K562 (cell line): Measurements from ENCODE around the gene ABCA1. TPM values are rescaled to one million over a fixed set of nuclear protein-coding genes. Genes with fewer than 3 reads are reported as not detected.

Source experiments
- ATF6 ChIP-seq: sonication (generic); formaldehyde crosslinking; IDR thresholded peaks from 2 replicates; pipeline ENCODE4 v1.4.0; 2020; ENCODE audit warnings: mild to moderate bottlenecking, missing genetic modification reagents
- CREBBP ChIP-seq: IDR thresholded peaks from one replicate; pipeline ENCODE4 v1.6.1; 2012; ENCODE audit warnings: low read depth, mild to moderate bottlenecking, control low read depth, inconsistent platforms, low read length
- CXXC5 ChIP-seq: fragments of 250-450 bp; sonication (Bioruptor Pico); IDR thresholded peaks from 2 replicates; pipeline ENCODE4 v1.8.0; 2022; ENCODE audit warnings: inconsistent platforms, mild to moderate bottlenecking, moderate library complexity
- FOSL1 ChIP-seq: fragments of 200-800 bp; sonication (Bioruptor generic); conservative IDR thresholded peaks from 2 replicates; pipeline ENCODE4 v1.6.1; 2016; ENCODE audit warnings: missing genetic modification characterization, missing compliant biosample characterization
- GABPA ChIP-seq: fragments of 200-800 bp; sonication (Bioruptor generic); conservative IDR thresholded peaks from 2 replicates; pipeline ENCODE4 v1.6.1; 2016; ENCODE audit warnings: low read depth, missing genetic modification characterization, missing compliant biosample characterization
- KDM4B ChIP-seq, 2 experiments: fragments of 450-650 bp in 1 of 2; sonication (generic) in 1 of 2; IDR thresholded peaks; 2 replicates each; pipeline ENCODE4 v1.6.1; 2016 to 2017; ENCODE audit warnings: borderline replicate concordance in 2 of 2, antibody characterized with exemption in 1 of 2, low read depth in 1 of 2, mild to moderate bottlenecking in 1 of 2
- KLF10 ChIP-seq: fragments of 250-450 bp; sonication (Bioruptor Pico); IDR thresholded peaks from 2 replicates; pipeline ENCODE4 v1.6.1; 2021; ENCODE audit warnings: matching md5 sums
- MCM7 ChIP-seq, 2 experiments: fragments of 450-650 bp; IDR thresholded peaks; 2 replicates each; pipeline ENCODE4 v1.6.1; 2016 to 2018
- MIER1 ChIP-seq: fragments of 450-650 bp; IDR thresholded peaks from 2 replicates; pipeline ENCODE4 v1.6.1; 2016; ENCODE audit warnings: antibody characterized with exemption, mild to moderate bottlenecking, low read depth
- NFRKB ChIP-seq: fragments of 450-650 bp; IDR thresholded peaks from 2 replicates; pipeline ENCODE4 v1.6.1; 2016; ENCODE audit warnings: low read depth
- NFYB ChIP-seq: IDR thresholded peaks from 2 replicates; pipeline ENCODE4 v1.6.1; 2011; ENCODE audit warnings: mild to moderate bottlenecking, moderate library complexity; ENCODE audit not compliant: insufficient read length; ENCODE audit errors: extremely low read depth
- NR3C1 ChIP-seq: sonication (generic); formaldehyde crosslinking; IDR thresholded peaks from 2 replicates; pipeline ENCODE4 v1.8.1; 2022; ENCODE audit warnings: missing genetic modification reagents
- PHB ChIP-seq: fragments of 250-450 bp; sonication (Bioruptor Pico); IDR thresholded peaks from 2 replicates; pipeline ENCODE4 v1.5.0; 2021
- PPARD ChIP-seq: fragments of 250-450 bp; sonication (Bioruptor Pico); IDR thresholded peaks from 2 replicates; pipeline ENCODE4 v1.8.0; 2022; ENCODE audit warnings: inconsistent platforms, mild to moderate bottlenecking, moderate library complexity
- RBM22 ChIP-seq: fragments of 200-400 bp; formaldehyde crosslinking; IDR thresholded peaks from 2 replicates; pipeline ENCODE4 v1.6.1; 2018; ENCODE audit warnings: low read length, low read depth; ENCODE audit not compliant: poor library complexity, severe bottlenecking
- RCOR1 ChIP-seq, 2 experiments: IDR thresholded peaks; 2 replicates each; pipeline ENCODE4 v1.6.1; 2012; ENCODE audit warnings: low read depth in 2 of 2, low read length in 2 of 2, borderline replicate concordance in 1 of 2, improper control_type of control experiment in 1 of 2
- SMAD2 ChIP-seq: fragments of 150-350 bp; IDR thresholded peaks from 2 replicates; pipeline ENCODE4 v1.6.1; 2014; ENCODE audit warnings: low read depth, mild to moderate bottlenecking, low read length
- TRIM24 ChIP-seq, 2 experiments: fragments of 450-650 bp; IDR thresholded peaks; 2 replicates each; pipeline ENCODE4 v1.6.1; 2016
- U2AF2 ChIP-seq: fragments of 200-400 bp; formaldehyde crosslinking; optimal IDR thresholded peaks from 2 replicates; pipeline ENCODE3; 2017; ENCODE audit warnings: low read depth, mild to moderate bottlenecking, low read length
- YBX1 ChIP-seq: fragments of 450-650 bp; IDR thresholded peaks from 2 replicates; pipeline ENCODE4 v1.7.1; 2016; ENCODE audit warnings: mild to moderate bottlenecking
- YY1 ChIP-seq, 3 experiments: IDR thresholded peaks; 2 replicates each; pipeline ENCODE4 v1.6.1; 2011; ENCODE audit warnings: low read length in 2 of 3, mild to moderate bottlenecking in 2 of 3, moderate library complexity in 2 of 3, borderline replicate concordance in 1 of 3, control low read depth in 1 of 3, low read depth in 1 of 3; ENCODE audit not compliant: insufficient read depth in 3 of 3, insufficient replicate concordance in 2 of 3, control insufficient read depth in 1 of 3, insufficient read length in 1 of 3; ENCODE audit errors: extremely low read depth in 1 of 3
- ZNF140 ChIP-seq: fragments of 250-450 bp; sonication (Bioruptor Pico); IDR thresholded peaks from 2 replicates; pipeline ENCODE4 v1.8.0; 2021; ENCODE audit warnings: moderate library complexity, mild to moderate bottlenecking, inconsistent platforms
- ZNF512 ChIP-seq: IDR thresholded peaks from 2 replicates; pipeline ENCODE4 v1.6.1; 2016; ENCODE audit warnings: missing genetic modification characterization, missing compliant biosample characterization
- ZSCAN32 ChIP-seq: fragments of 450-650 bp; formaldehyde crosslinking; IDR thresholded peaks from 2 replicates; pipeline ENCODE4 v1.4.0; 2020; ENCODE audit warnings: mild to moderate bottlenecking, moderate library complexity
- polyA plus RNA-seq, 8 experiments: library from polyadenylated mRNA; depleted of rRNA in 4 of 8; stranded (reverse) in 5 of 8; unstranded in 3 of 8; fragments of >200 nt; fragmentation: Nextera tagmentation in 2 of 8; fragmentation: Illumina TruSeq in 1 of 8; extraction: Ambion mirVana in 2 of 8; extraction: Trizol in 1 of 8; gene quantifications; 2 replicates each; pipeline versions ENCODE4 v1.2.1 to v1.2.3, GENCODE V29; 2011 to 2014; ENCODE audit warnings: inconsistent platforms in 1 of 8, missing spikeins in 1 of 8
- total RNA-seq, 7 experiments: library from RNA; depleted of rRNA in 6 of 7; stranded (reverse); fragments of >200 nt in 6 of 7; fragmentation: Illumina TruSeq in 2 of 7; extraction: Trizol in 2 of 7; gene quantifications; 2 replicates each; pipeline versions ENCODE4 v1.2.1 to v1.2.3, GENCODE V29; 2011 to 2021; ENCODE audit warnings: low replicate concordance in 1 of 7
- TF ChIP-seq, protein P1 (sequence below): fragments of 250-450 bp; sonication (Bioruptor Pico); IDR thresholded peaks from 2 replicates; pipeline ENCODE4 v1.5.0; 2021

ABCA1 gene
- total and polyA plus RNA-seq, 9 of the 15 experiments (the other 6 are each of a cell fraction or from before 2014, with no cell fraction given) = under 0.01 to 0.18 (median 0.02) TPM; not detected in 5

DNA sequence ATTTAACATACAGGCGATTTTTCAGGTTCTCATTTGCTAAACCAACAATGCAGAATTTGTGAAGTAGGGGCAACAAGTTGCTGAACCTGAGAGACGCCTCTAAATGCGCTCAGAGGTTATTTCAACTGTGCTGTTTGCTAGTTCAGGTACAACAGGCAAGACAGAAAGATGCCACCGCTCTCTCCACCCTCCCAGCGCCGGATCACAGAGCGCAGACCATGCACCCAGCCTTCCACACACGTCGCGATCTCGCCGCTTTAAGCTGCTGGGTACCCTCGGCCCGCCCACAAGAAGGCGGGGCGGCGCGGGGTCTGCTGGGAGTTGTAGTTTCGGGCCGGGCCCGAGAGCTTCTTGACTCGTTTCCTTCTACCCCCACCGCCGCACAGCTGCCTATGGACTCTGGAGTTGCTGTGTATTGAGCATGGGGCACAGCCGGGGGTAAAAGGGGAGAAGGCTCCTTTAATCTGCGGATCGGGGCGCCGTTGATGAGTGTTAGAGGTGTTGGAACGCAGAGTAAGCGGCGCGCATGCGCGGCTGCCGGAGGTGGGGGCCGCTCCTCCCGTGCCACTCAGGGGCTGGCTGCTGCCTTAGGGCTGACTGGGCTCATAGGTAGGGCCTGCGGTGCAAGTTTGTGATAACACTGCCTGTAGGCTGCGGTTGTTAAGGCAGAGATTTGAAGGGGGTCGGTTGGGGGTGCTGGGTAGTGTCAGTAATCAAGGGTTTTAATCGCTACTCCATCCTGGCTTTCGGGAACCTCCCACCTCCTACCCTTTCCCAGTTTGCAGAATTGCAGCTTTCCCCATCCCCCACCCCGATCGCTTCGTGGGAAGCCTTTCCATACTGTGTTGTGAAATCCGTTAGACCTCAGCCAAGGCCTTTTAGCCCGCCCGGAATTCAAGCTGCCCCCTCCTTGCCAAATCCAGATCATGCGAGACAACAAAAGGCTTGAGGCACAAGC, 40.3 kb upstream of the ABCA1 start (continued):
- no peak for TF ChIP-seq NR3C1 (CRISPR knock-in tag)
- no peak for TF ChIP-seq SMAD2
- TF ChIP-seq PHB = no peak
- TF ChIP-seq MIER1 = no peak
- TF ChIP-seq CREBBP = no peak
- TF ChIP-seq GABPA = no peak
- TF ChIP-seq ZNF140 (CRISPR knock-in tag) = no peak
- no peak for TF ChIP-seq FOSL1
- peak; percentile 40; the same call in 1 of the 2 replicates for TF ChIP-seq CXXC5
- no peak for TF ChIP-seq RBM22
- TF ChIP-seq TRIM24 (IDR thresholded peaks at IDR 0.05) = no peak
- no peak for TF ChIP-seq NFRKB
- peak in 1 of 3 experiments; percentile 44 for TF ChIP-seq YY1 (IDR thresholded peaks at IDR 0.05; ENCODE audit: borderline replicate concordance in 1 of 3, control insufficient read depth in 1 of 3, extremely low read depth in 1 of 3, insufficient read depth in 3 of 3, insufficient read length in 1 of 3, insufficient replicate concordance in 2 of 3, low read depth in 1 of 3, low read length in 2 of 3)
- no peak for TF ChIP-seq U2AF2
- TF ChIP-seq NFYB = no peak
- no peak for TF ChIP-seq ZSCAN32 (CRISPR knock-in tag)
- no peak for TF ChIP-seq RCOR1 (IDR thresholded peaks at IDR 0.05; ENCODE audit: borderline replicate concordance in 1 of 2, low read depth in 2 of 2, low read length in 2 of 2)
- no peak for TF ChIP-seq KLF10 (CRISPR knock-in tag)
- TF ChIP-seq ATF6 (CRISPR knock-in tag) = no peak
- TF ChIP-seq KDM4B (IDR thresholded peaks at IDR 0.05; ENCODE audit: borderline replicate concordance in 2 of 2, low read depth in 1 of 2) = no peak
- TF ChIP-seq YBX1 = no peak
- TF ChIP-seq PPARD (CRISPR knock-in tag) = no peak
- TF ChIP-seq MCM7 (IDR thresholded peaks at IDR 0.05) = no peak
- TF ChIP-seq, protein P1, sequence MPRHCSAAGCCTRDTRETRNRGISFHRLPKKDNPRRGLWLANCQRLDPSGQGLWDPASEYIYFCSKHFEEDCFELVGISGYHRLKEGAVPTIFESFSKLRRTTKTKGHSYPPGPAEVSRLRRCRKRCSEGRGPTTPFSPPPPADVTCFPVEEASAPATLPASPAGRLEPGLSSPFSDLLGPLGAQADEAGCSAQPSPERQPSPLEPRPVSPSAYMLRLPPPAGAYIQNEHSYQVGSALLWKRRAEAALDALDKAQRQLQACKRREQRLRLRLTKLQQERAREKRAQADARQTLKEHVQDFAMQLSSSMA = no peak
- no peak for TF ChIP-seq ZNF512 (tag)
